HepG2 (cell line): Measurements from ENCODE around the gene ZBTB7C. TPM values are rescaled to one million over a fixed set of nuclear protein-coding genes. Genes with fewer than 3 reads are reported as not detected.

Source experiments
- ATAC-seq: fragments of 200-7000 bp; cut with Tn5 transposase; 3 replicates; pipeline ENCODE4 v1.9.1; 2020; ENCODE audit warnings: mild to moderate bottlenecking, moderate library complexity
- BruUV-seq: library from RNA; stranded (reverse); fragments of 400-500 nt; replicated peaks from 2 replicates; lab custom pipeline; 2021; lab: Mats Ljungman, UMichigan
- CTCF ChIA-PET: fragments of 300-600 bp; formaldehyde crosslinking; extraction: SDS; loops from one replicate; lab custom pipeline; 2021; ENCODE audit warnings: low total read pairs, inconsistent platforms, low intra/inter-chr PET ratio; lab: Yijun Ruan, JAX
- POLR2A ChIA-PET: fragments of 350-600 bp; sonication (Branson Sonifier 250); formaldehyde crosslinking; loops from one replicate; lab custom pipeline; 2020; ENCODE audit warnings: antibody characterized with exemption, inconsistent platforms; lab: Yijun Ruan, JAX
- DNase-seq: peaks from one replicate; pipeline ENCODE4 v3.0.0-alpha.2; 2015; ENCODE audit warnings: low spot score
- FAIRE-seq: peaks from 3 replicates; lab custom pipeline; 2011; peaks lifted over from hg19 to GRCh38; lab: Jason Lieb, UNC
- H2AFZ ChIP-seq: one replicate; pipeline ENCODE4 v1.6.1; 2011; ENCODE audit warnings: low read length, inconsistent platforms
- H3K27ac ChIP-seq: fragments of 300-600 bp; 3 replicates; pipeline ENCODE4 v1.8.0; 2011; ENCODE audit warnings: mixed run types, mild to moderate bottlenecking, mixed read lengths, low read length, inconsistent platforms; ENCODE audit not compliant: insufficient read depth; ENCODE audit errors: extremely low read length
- H3K27me3 ChIP-seq, 2 experiments: fragments of 200-600 bp in 1 of 2; 2 replicates in 1 of 2; 3 replicates in 1 of 2; pipeline versions ENCODE4 v1.6.0 to v1.8.0; 2011; ENCODE audit warnings: low read length in 2 of 2, mild to moderate bottlenecking in 2 of 2, moderate library complexity in 2 of 2, inconsistent platforms in 1 of 2; ENCODE audit not compliant: insufficient read depth in 2 of 2, control insufficient read depth in 1 of 2
- H3K36me3 ChIP-seq, 2 experiments: fragments of 200-600 bp in 1 of 2; replicated peaks in 1 of 2; 2 replicates in 1 of 2; 3 replicates in 1 of 2; pipeline versions ENCODE4 v1.5.1 to v1.8.0; 2011; ENCODE audit warnings: low read length in 2 of 2, inconsistent platforms in 1 of 2; ENCODE audit not compliant: insufficient read depth in 2 of 2, control insufficient read depth in 1 of 2
- H3K4me1 ChIP-seq: 2 replicates; pipeline ENCODE4 v1.5.1; 2012; ENCODE audit warnings: low read length, inconsistent platforms; ENCODE audit not compliant: insufficient read depth
- H3K4me2 ChIP-seq: 2 replicates; pipeline ENCODE4 v1.6.0; 2011; ENCODE audit warnings: low read depth, low read length, inconsistent platforms
- H3K4me3 ChIP-seq, 3 experiments: fragments of 200-600 bp in 1 of 3; sonication (generic), shearing (Covaris generic) in 1 of 3; replicated peaks in 1 of 3; 2 replicates each; pipeline ENCODE4 v1.5.1; 2011 to 2016; ENCODE audit warnings: low read length in 3 of 3, inconsistent platforms in 2 of 3, low read depth in 2 of 3, mild to moderate bottlenecking in 2 of 3, control low read depth in 1 of 3, mixed read lengths in 1 of 3; ENCODE audit not compliant: insufficient read depth in 1 of 3
- H3K79me2 ChIP-seq: one replicate; pipeline ENCODE4 v1.6.1; 2011; ENCODE audit warnings: low read length, inconsistent platforms; ENCODE audit not compliant: insufficient read depth
- H3K9ac ChIP-seq: 2 replicates; pipeline ENCODE4 v1.6.0; 2011; ENCODE audit warnings: mild to moderate bottlenecking, low read depth, low read length, inconsistent platforms; ENCODE audit not compliant: insufficient read depth
- H3K9me3 ChIP-seq: 2 replicates; pipeline ENCODE4 v1.5.1; 2012; ENCODE audit warnings: mild to moderate bottlenecking, low read length
- H4K20me1 ChIP-seq: 2 replicates; pipeline ENCODE4 v1.6.0; 2011; ENCODE audit warnings: inconsistent platforms, mild to moderate bottlenecking, low read length, moderate library complexity; ENCODE audit not compliant: insufficient read depth
- ATF7 ChIP-seq, 2 experiments: fragments of 450-650 bp in 1 of 2; sonication (generic) in 1 of 2; formaldehyde crosslinking in 1 of 2; IDR thresholded peaks; 2 replicates each; pipeline versions ENCODE4 v1.4.0 to v1.6.1; 2016 to 2020; ENCODE audit warnings: antibody characterized with exemption in 1 of 2, mild to moderate bottlenecking in 1 of 2, missing genetic modification reagents in 1 of 2
- CREB1 ChIP-seq, 2 experiments: fragments of 450-650 bp in 1 of 2; IDR thresholded peaks; 2 replicates each; pipeline ENCODE4 v1.6.1; 2016 to 2017; ENCODE audit warnings: control low read depth in 1 of 2, mild to moderate bottlenecking in 1 of 2, missing compliant biosample characterization in 1 of 2, missing genetic modification characterization in 1 of 2
- SAFB2 ChIP-seq: sonication (generic); formaldehyde crosslinking; IDR thresholded peaks from 2 replicates; pipeline ENCODE4 v1.5.1; 2020; ENCODE audit warnings: missing genetic modification reagents, low read depth, mild to moderate bottlenecking, borderline replicate concordance
- ZNF280D ChIP-seq: sonication (generic); formaldehyde crosslinking; IDR thresholded peaks from 2 replicates; pipeline ENCODE4 v1.5.1; 2020; ENCODE audit warnings: mild to moderate bottlenecking, missing genetic modification reagents
- WGBS: methylation state at CpG from one replicate; pipeline ENCODE4 v1.1.6; 2017; ENCODE audit warnings: low lambda C conversion rate; 5-methylcytosine and 5-hydroxymethylcytosine counted together
- in situ Hi-C: cut with HindIII; loops from 2 replicates; pipeline ENCODE4 v1.10.0; 2017; ENCODE audit warnings: low pct_unique_long_range_greater_than_20kb; ENCODE audit not compliant: extremely low pct_ligation_motif_present
- intact Hi-C: fragments of 100-400 bp; cut with micrococcal nuclease; formaldehyde crosslinking; loops from one replicate; pipeline ENCODE4 v1.10.0; 2022; ENCODE audit not compliant: unreplicated experiment
- polyA plus RNA-seq, 8 experiments: library from polyadenylated mRNA; depleted of rRNA in 3 of 8; stranded (reverse) in 7 of 8; unstranded in 1 of 8; fragments of >200 nt; fragmentation: Illumina TruSeq in 4 of 8; extraction: Trizol in 4 of 8; gene quantifications; 2 replicates each; pipeline versions ENCODE4 v1.2.1 to v1.2.3, GENCODE V29; 2011 to 2016; ENCODE audit warnings: low read depth in 4 of 8, missing spikeins in 1 of 8, mixed read lengths in 1 of 8; ENCODE audit not compliant: insufficient read depth in 1 of 8
- total RNA-seq, 5 experiments: library from RNA; depleted of rRNA; stranded (reverse); fragments of >200 nt; fragmentation: Illumina TruSeq; extraction: Trizol; gene quantifications; 2 replicates each; pipeline ENCODE4 v1.2.3, GENCODE V29; 2016; ENCODE audit warnings: low read depth in 1 of 5

The ZBTB7C gene
- total and polyA plus RNA-seq, 2 of the 13 experiments (the other 11 are each of a cell fraction or from before 2014, with no cell fraction given) = 0.01 to 0.04 TPM

- no peaks in the 10 kb centered on the region for H3K79me2 ChIP-seq
- H3K27me3 ChIP-seq = 0 out of 5 replicates have a peak, but pooled peaks cover 0 to 2% of the 10 kb centered on the region in 2 experiments
- H2AFZ ChIP-seq = no peak overlapping the region
- no peak for ATAC-seq
- in situ Hi-C loops (no loop called here), intact Hi-C loops (no loop called here)
- no TSS peak for BruUV-seq
- no peak overlapping the region for H3K4me3 ChIP-seq
- no peak overlapping the region for H3K4me2 ChIP-seq
- H3K9ac ChIP-seq = no peak overlapping the region
- no peaks in the 10 kb centered on the region for H4K20me1 ChIP-seq
- no peaks in the 10 kb centered on the region for H3K9me3 ChIP-seq
- no peaks in the 10 kb centered on the region for H3K36me3 ChIP-seq
- no peak for FAIRE-seq
- H3K27ac ChIP-seq = no peak overlapping the region
- POLR2A ChIA-PET = no interaction called here
- H3K4me1 ChIP-seq = no peaks in the 10 kb centered on the region
- TF ChIP-seq CREB1 (IDR thresholded peaks at IDR 0.05) (peak; percentile 67), CREB1 (CRISPR knock-in tag; IDR thresholded peaks at IDR 0.05) (no peak), ZNF280D (no peak), ATF7 (IDR thresholded peaks at IDR 0.05) (peak; percentile 87), ATF7 (CRISPR knock-in tag; IDR thresholded peaks at IDR 0.05) (no peak)
- TF ChIP-seq, all 625 proteins: peak for 2
- DNase-seq = no peak
- 46% methylated on average over 2 of the region's 2 CpGs for WGBS
- CTCF ChIA-PET = no interaction called here
Measured at GRCh38 chr18:48260237-48260636, 148.9 kb downstream of the ZBTB7C start.

DNA sequence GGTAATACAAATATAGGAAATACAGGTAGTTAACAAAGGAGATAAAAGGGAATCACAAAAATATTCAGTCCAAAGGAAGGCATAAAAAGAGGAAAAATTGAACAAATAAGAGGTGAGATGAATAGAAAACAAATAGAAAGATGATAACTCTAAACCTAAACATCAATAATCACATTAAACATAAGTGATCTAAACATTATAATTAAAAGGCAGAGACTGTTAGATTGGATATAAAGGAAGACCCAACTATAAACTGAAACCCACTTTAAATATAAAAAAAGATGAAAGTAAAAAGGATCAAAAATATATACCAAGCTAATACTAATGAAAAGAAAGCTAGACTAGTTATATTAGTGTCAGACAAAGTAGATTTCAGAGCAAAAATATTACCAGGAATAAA, 152.3 kb downstream of the ZBTB7C start:
- POLR2A ChIA-PET = no interaction called here
- intact Hi-C loops = no loop called here
- DNase-seq (no peak), ATAC-seq (no peak), FAIRE-seq (no peak)
- no peak overlapping the region for H3K4me3 ChIP-seq
- no peaks in the 10 kb centered on the region for H3K4me1 ChIP-seq
- no peaks in the 10 kb centered on the region for H3K27me3 ChIP-seq
- TF ChIP-seq SAFB2 (CRISPR knock-in tag) = no peak
- CTCF ChIA-PET = no interaction called here
- no peak overlapping the region for H2AFZ ChIP-seq
- H3K27ac ChIP-seq = no peak overlapping the region
- no peaks in the 10 kb centered on the region for H3K9me3 ChIP-seq
- no peaks in the 10 kb centered on the region for H3K36me3 ChIP-seq
- no peak overlapping the region for H3K9ac ChIP-seq
- BruUV-seq = no TSS peak
- no peaks in the 10 kb centered on the region for H4K20me1 ChIP-seq
- no peak overlapping the region for H3K4me2 ChIP-seq
- in situ Hi-C loops = no loop called here
- H3K79me2 ChIP-seq = no peaks in the 10 kb centered on the region
